Inflammatory macrophage treated with lipopolysaccharide for 4 hours (primary cell): ENCODE results near the gene GJA10.

Experiments
- DNase-seq: peaks from one replicate; pipeline ENCODE4 v3.0.0-alpha.2; 2020

GJA10 gene

DNA sequence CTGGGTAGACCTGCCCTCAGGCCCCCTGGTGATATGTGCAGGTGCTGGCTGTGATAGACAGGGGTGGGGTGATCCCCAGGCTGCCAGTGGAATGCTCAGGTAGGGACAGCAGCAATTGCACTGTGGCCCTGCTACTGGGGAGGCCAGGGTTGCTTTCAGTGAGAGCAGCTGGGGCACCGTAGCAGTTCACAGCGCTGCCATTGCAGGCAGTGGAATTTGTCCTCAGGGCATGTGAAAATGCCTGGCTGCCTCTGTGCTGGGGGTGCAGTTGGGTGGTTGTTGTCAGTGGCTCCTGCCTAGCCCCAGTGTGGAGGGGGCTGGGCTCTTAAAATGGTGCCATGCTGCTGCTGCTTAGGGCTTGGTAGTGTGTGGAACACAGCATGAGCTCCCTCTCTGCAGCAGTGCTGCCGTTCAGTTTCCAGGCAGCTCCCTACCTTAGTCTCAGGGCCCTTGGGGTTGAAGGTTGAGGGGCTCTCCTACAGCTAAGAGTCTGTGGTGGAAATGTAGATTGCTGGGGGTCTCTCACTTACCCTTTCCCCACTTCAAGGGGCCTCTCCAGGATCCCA lies 23.6 kb downstream of the GJA10 start:
- DNase-seq, result no peak

DNA sequence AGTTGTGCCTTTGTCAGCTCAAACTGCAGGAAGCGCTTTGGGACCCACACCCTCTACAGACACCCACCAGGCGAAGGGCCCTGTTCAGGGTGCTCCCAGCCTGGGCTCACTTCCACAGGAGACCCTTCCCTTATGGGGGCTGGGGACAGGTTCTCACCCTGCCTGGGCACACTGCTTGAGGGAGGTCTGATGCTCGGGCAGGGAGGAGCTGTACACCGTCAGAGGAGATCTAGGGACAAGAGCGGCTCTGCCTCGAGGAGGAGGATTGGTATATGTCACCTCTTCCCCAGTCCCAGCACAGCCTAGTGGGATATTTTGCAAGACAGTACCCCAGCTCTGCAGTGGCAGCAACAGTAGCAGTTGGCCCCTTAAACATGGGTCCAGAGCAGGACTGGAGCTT lies 26.9 kb downstream of the GJA10 start:
- no peak for DNase-seq

GRCh38 chr6:89921691-89922090 lies 27.4 kb downstream of the GJA10 start:
- DNase-seq, result no peak

GRCh38 chr6:89924231-89924630 lies 30.0 kb downstream of the GJA10 start:
- no peak for DNase-seq

DNA sequence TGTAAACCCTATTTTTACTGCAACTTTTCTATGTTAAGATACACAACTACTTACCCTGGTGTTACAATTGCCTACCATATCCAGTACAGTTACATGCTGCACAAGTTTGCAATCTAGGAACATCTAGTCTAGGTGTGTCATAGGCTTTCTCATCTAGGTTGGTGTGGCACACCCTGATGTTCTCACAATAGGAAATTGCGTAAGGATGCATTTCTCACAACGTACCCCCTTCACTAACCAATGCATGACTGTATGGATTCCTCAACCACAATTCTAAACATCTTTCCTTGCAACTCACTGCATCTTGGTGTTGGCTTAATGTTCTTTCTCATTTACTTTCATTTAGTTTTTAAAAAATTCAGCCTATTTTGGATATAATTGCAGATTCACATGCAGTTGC lies 31.6 kb downstream of the GJA10 start:
- no peak for DNase-seq

DNA sequence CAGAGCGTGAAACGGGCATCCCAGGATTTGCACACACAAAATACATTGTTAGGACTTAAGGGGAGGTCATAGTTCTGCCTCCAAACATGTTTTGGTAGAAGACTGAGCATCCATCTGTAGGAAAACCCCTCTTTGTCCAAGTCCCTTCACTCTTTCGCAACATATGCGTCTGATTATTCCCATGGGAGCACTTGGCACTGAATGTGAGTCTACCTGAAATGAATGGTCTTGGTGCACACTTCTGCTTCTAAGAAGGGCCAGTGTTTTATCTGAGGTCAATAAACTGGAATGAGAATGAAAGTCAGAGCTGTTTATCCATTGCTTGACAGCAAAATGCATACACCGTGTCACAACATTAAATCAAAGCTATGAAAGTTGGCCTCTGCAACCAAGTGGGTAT lies 33.0 kb downstream of the GJA10 start:
- no peak for DNase-seq

DNA sequence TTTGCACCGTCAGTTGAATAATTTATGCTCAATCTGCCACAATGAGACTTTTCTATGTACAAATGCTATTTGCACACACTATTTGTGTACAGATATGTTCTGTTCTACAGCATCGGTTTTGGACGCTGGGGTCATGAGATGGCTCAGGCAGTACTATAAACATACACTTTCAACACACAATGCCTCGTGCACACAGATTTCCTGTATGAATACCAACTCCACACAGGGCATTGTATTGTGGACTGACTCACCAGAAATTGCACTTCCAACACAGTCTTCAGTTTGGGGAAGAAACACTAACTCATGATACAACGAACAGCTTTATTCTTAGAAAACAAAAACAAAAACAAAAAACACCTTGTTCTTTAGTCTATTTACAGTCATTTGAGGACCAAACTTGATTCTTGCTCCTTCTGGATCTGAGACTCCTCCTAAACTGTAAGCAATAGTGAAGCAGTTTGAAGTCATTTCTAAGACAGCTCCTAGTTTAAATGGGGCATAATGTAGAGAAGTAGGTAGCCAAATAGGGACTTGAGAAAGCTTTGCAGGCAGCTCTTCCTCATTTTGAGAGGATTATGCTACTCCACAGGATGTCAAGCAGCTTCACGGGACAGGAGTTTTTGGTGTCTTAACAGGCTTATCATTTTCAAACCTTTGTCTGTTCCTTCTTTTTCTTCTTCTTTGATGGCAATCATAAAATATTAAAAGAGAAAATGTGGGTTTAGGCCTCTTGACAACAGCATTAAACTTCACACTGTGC lies 33.7 kb downstream of the GJA10 start:
- peak; percentile 79 for DNase-seq

GRCh38 chr6:89928604-89929003 lies 34.3 kb downstream of the GJA10 start:
- DNase-seq, result peak; percentile 19

DNA sequence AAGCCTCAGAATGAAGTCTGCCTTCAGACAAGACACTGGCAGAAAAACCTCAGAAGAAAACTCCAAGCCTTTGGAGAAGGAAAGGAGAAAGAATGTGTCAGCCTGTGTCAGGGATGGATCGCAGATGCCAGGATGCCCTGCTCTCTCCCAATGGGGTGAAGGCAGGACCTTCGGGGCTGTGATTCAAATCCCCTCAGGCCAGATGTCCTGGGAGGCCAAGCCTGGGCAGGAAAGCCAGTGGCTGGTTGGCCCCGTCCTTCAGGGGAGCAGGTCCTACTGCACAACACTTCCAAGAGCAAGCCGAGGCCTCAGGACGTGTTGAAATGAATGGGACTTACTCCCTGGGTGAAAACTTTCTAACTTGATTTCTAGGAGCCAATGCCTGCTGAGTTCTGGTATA lies 36.5 kb downstream of the GJA10 start:
- DNase-seq, result no peak

DNA sequence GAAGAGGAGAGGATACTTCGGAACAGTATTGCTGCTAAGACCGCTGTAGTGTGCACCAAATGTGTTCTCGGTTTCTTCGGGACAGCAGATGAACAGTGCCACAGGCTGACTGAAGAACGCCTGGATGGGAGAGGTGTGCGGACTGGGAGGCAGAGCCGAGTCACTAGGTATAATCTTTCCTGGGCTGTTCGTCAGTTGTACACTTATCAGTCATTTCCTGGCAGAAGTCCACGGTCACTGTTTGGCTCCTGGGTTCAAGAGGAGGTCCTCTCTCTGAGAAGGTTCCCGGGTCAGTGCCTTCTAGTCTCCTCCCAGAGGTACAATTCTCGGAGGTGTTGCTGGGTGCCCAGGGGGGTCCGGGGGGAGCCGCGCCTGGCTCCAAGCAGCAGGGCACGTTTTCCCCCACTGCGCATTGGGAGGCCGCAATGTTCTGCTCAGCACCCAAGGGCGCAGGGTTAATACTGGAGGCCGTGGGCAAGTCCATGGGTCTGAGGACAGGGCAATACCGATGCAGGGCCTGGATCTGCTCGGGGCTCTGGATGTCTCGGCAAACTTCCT lies 38.1 kb downstream of the GJA10 start:
- no peak for DNase-seq

GRCh38 chr6:89934685-89935366 lies 40.6 kb downstream of the GJA10 start:
- DNase-seq, result no peak

DNA sequence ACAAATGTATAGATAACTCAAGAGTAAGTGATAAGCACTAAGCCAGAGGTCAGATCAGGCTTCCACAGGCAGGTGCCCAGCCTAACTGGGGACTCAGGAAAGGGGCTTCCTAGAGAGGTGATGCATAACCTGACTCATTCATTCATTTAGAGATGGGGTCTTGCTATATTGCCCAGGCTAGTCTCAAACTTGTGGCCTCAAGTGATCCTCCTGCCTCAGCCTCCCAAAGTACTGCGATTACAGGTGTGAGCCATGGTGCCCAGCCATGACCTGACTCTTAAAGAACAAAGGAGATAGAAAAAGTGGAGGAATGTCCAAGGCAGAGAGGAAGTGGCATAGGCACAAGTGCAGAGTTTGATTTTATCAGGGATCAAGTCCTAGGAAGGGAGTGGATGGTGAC lies 41.9 kb downstream of the GJA10 start:
- no peak for DNase-seq

DNA sequence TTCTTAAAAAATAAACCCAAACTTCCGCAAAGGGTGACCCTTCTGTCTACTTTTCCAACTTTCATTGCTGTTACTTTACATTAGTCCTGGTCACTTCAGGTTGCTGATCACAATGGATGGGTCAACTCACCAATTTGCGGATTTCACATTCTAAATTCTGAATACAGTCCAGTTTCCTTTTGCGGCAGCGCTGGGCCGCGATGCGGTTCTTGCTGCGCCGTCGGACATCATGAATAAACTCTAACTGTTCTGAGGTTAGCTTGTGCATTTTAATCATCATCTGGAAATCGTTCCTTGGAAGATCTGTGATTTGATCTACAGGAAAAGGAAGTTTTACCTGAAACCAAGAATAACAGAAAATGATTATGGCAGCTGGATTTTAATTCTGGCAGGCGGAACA lies 43.7 kb downstream of the GJA10 start:
- DNase-seq, result no peak

DNA sequence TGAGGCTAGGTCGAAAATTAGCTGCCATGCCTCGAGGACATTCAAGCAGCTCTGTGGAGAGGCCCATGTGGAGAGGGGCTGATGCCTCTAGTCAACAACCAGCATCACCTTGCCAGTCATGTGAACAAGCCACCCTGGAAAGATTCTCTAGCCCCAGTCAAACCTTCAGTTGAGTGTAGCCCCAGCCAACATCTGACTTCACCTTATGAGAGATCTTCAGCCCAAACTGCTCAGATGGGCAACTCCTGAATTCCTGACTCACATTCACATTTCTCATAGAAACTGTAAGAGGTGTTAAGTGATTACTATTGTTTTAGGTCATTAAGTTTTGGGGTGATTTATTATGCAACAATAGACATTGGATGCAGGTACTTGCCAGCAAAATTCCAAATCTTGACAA lies 44.9 kb downstream of the GJA10 start:
- no peak for DNase-seq

DNA sequence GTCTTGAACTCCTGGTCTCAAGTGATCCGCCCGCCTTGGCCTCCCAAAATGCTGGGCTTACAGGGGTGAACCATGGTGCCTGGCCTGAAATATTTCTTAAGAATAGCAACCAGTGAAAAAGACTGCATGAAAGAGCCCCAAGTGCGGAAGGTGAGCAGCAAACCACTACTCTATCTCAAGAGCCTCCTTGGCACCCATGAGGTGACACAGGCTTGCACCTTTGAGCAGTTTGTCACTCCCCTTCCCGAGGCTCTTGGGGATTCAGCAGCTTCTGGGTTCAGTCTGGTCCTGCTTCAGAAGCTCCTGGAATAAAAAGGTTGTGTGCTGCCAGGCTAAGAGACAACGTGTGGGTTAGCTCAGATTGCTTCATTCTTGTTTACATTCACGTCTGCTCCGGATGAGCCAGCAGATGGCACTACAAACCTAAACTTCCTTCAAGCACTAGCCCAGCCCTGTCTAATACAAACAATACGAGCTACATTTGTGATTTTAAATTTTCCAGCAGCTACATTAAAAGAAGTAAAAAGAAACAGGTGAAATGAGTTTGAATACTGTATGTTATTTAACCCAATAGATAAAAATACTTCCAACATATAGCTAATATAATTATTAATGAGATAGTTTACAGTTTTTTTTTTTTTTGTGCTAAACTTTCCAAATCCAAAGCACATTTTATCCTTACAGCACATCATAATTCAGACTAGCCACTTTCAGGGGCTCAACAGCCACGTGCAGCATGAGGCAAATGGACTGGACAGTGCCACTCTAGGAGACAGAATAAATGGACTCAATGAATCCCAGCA lies 46.2 kb downstream of the GJA10 start:
- DNase-seq, result peak; percentile 80

GRCh38 chr6:89941031-89941762 lies 46.9 kb downstream of the GJA10 start:
- DNase-seq, result no peak

- no peak for DNase-seq
Measured at GRCh38 chr6:89941763-89942497, 47.7 kb downstream of the GJA10 start.

- no peak for DNase-seq
Measured at GRCh38 chr6:89942601-89943000, 48.3 kb downstream of the GJA10 start.

DNA sequence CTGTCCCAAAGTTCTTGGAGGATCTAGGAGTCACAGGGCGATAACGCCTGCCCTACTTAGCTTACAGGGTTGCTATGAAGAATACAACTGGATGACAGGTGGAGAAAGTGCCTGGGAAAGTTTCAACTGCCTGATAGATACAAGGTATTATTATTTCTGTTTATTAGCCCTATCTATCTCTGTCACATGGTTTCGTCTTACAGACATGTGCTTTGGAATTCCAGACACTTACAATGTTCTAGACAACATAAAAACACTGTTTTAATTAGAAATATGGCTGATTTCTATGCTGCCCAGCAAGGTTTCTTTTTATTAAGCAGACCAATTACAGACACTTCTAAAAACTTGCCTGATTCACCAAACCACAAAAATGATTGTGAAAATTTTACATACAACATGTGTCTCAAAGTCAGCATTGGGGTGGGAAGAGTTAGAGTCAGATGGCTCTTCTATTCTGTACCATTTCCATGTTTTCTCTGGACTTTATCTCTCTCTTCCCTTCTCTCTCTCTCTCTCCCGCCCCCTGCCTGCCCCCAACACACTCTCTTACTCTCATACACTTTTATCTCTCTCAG lies 50.0 kb downstream of the GJA10 start:
- no peak for DNase-seq

GRCh38 chr6:89944826-89945407 lies 50.6 kb downstream of the GJA10 start:
- DNase-seq, result peak; percentile 51
